GM23338 (cell line): ENCODE measurements around the gene FKBP1B. TPM values are rescaled to one million over a fixed set of nuclear protein-coding genes. Genes with fewer than 3 reads are reported as not detected.

Source experiments
- ATAC-seq: fragments of 200-7000 bp; cut with Tn5 transposase; 3 replicates; pipeline ENCODE4 v1.9.1; 2020
- DNase-seq: peaks from one replicate; pipeline ENCODE4 v3.0.0-alpha.2; 2015; ENCODE audit warnings: low spot score
- H2AFZ ChIP-seq: fragments of 200-600 bp; sonication (generic); 2 replicates; pipeline ENCODE4 v1.8.0; 2016; ENCODE audit warnings: antibody characterized with exemption, mild to moderate bottlenecking, moderate library complexity
- H3F3A ChIP-seq: fragments of 200-600 bp; sonication (generic); replicated peaks from 2 replicates; pipeline ENCODE4 v1.8.0; 2017; ENCODE audit warnings: antibody characterized with exemption, mixed run types, low read depth
- H3K27ac ChIP-seq: fragments of 200-600 bp; sonication (generic); 2 replicates; pipeline ENCODE4 v1.6.1; 2016; ENCODE audit warnings: low read depth
- H3K27me3 ChIP-seq: fragments of 200-600 bp; sonication (generic); 2 replicates; pipeline ENCODE4 v1.8.0; 2016; ENCODE audit warnings: mild to moderate bottlenecking, mixed run types, moderate library complexity; ENCODE audit not compliant: insufficient read depth
- H3K36me3 ChIP-seq: fragments of 200-600 bp; sonication (generic); 2 replicates; pipeline ENCODE4 v1.8.0; 2016; ENCODE audit warnings: mild to moderate bottlenecking; ENCODE audit not compliant: insufficient read depth
- H3K4me1 ChIP-seq: fragments of 200-600 bp; sonication (generic); 2 replicates; pipeline ENCODE4 v1.8.0; 2016; ENCODE audit warnings: mild to moderate bottlenecking, moderate library complexity; ENCODE audit not compliant: insufficient read depth
- H3K4me2 ChIP-seq: fragments of 200-600 bp; sonication (generic); 2 replicates; pipeline ENCODE4 v1.7.1; 2017; ENCODE audit warnings: mixed run types
- H3K4me3 ChIP-seq: fragments of 200-600 bp; sonication (generic); 2 replicates; pipeline ENCODE4 v1.6.1; 2016; ENCODE audit warnings: mixed run types
- H3K79me2 ChIP-seq: fragments of 200-600 bp; sonication (generic); replicated peaks from 2 replicates; pipeline ENCODE4 v1.8.0; 2017; ENCODE audit warnings: mild to moderate bottlenecking; ENCODE audit not compliant: insufficient read depth
- H3K9me2 ChIP-seq: fragments of 200-600 bp; sonication (generic); 2 replicates; pipeline ENCODE4 v1.8.0; 2017; ENCODE audit not compliant: insufficient read depth
- H4K20me1 ChIP-seq: fragments of 200-600 bp; sonication (generic); replicated peaks from 2 replicates; pipeline ENCODE4 v1.8.0; 2017; ENCODE audit warnings: mild to moderate bottlenecking; ENCODE audit not compliant: insufficient read depth
- H3K27ac Mint-ChIP-seq: 2 replicates; pipeline ENCODE4 v1.8.0; 2020; ENCODE audit warnings: inconsistent platforms, mild to moderate bottlenecking, moderate library complexity, mixed read lengths
- H3K27me3 Mint-ChIP-seq: 3 replicates; pipeline ENCODE4 v1.8.0; 2022; ENCODE audit warnings: low read depth, mild to moderate bottlenecking, moderate library complexity, mixed read lengths, inconsistent platforms; ENCODE audit not compliant: insufficient read depth, poor library complexity
- H3K36me3 Mint-ChIP-seq: 3 replicates; pipeline ENCODE4 v1.8.0; 2021; ENCODE audit warnings: low read depth, mild to moderate bottlenecking, inconsistent platforms, moderate library complexity, mixed read lengths
- H3K4me1 Mint-ChIP-seq: 3 replicates; pipeline ENCODE4 v1.8.0; 2020; ENCODE audit warnings: mild to moderate bottlenecking, inconsistent platforms, mixed read lengths
- H3K4me3 Mint-ChIP-seq: 3 replicates; pipeline ENCODE4 v1.8.0; 2021; ENCODE audit warnings: moderate library complexity, mild to moderate bottlenecking, inconsistent platforms, mixed read lengths
- H3K9me3 Mint-ChIP-seq: 3 replicates; pipeline ENCODE4 v1.8.0; 2020; ENCODE audit warnings: moderate library complexity, mild to moderate bottlenecking, inconsistent platforms, mixed read lengths
- CREB1 ChIP-seq: fragments of 250-450 bp; sonication (Bioruptor Pico); IDR thresholded peaks from 2 replicates; pipeline ENCODE4 v1.5.0; 2020; ENCODE audit warnings: low read depth, mild to moderate bottlenecking, moderate library complexity
- EZH2 ChIP-seq: fragments of 200-600 bp; sonication (generic); IDR thresholded peaks from one replicate; pipeline ENCODE4 v1.8.0; 2017; ENCODE audit warnings: antibody characterized with exemption, mild to moderate bottlenecking, low read depth; ENCODE audit not compliant: unreplicated experiment
- EZH2phosphoT487 ChIP-seq: fragments of 200-600 bp; sonication (generic); IDR thresholded peaks from one replicate; pipeline ENCODE4 v1.8.1; 2018; ENCODE audit warnings: antibody characterized with exemption; ENCODE audit not compliant: unreplicated experiment
- JUNB ChIP-seq: IDR thresholded peaks from one replicate; pipeline ENCODE4 v1.6.1; 2016; ENCODE audit warnings: antibody characterized with exemption; ENCODE audit not compliant: unreplicated experiment
- NANOG ChIP-seq: IDR thresholded peaks from 2 replicates; pipeline ENCODE4 v1.6.1; 2016; ENCODE audit warnings: antibody characterized with exemption, borderline replicate concordance
- POLR2AphosphoS5 ChIP-seq: IDR thresholded peaks from 2 replicates; pipeline ENCODE4 v1.6.1; 2016; ENCODE audit warnings: antibody characterized with exemption, low read depth
- STAT1 ChIP-seq: IDR thresholded peaks from one replicate; pipeline ENCODE4 v1.6.1; 2016; ENCODE audit warnings: antibody characterized with exemption; ENCODE audit not compliant: unreplicated experiment
- ZNF114 ChIP-seq: fragments of 250-450 bp; sonication (Bioruptor Pico); IDR thresholded peaks from 2 replicates; pipeline ENCODE4 v1.5.0; 2020; ENCODE audit warnings: mild to moderate bottlenecking, moderate library complexity
- ZNF331 ChIP-seq: fragments of 250-450 bp; sonication (Bioruptor Pico); IDR thresholded peaks from 2 replicates; pipeline ENCODE4 v1.5.0; 2020; ENCODE audit warnings: low read depth, mild to moderate bottlenecking, moderate library complexity
- polyA plus RNA-seq: library from polyadenylated mRNA; unstranded; fragments of >200 nt; fragmentation: Nextera tagmentation; extraction: Ambion mirVana; gene quantifications from 2 replicates; pipeline ENCODE4 v1.2.1, GENCODE V29; 2016
- total RNA-seq: library from RNA; depleted of rRNA; stranded (reverse); fragments of >200 nt; shearing (Covaris generic); gene quantifications from 2 replicates; pipeline ENCODE4 v1.2.3, GENCODE V29; 2014
- TF ChIP-seq, protein P1 (sequence below): IDR thresholded peaks from 2 replicates; pipeline ENCODE4 v1.6.1; 2016; ENCODE audit warnings: antibody characterized with exemption
- TF ChIP-seq, protein P2 (sequence below): IDR thresholded peaks from one replicate; pipeline ENCODE4 v1.6.1; 2018; ENCODE audit warnings: antibody characterized with exemption; ENCODE audit not compliant: unreplicated experiment
- TF ChIP-seq, protein P3 (sequence below), 2 experiments: fragments of 200-600 bp in 1 of 2; sonication (generic) in 1 of 2; conservative IDR thresholded peaks; 2 replicates each; pipeline versions ENCODE4 v1.5.1 to v1.6.1; 2016 to 2017; ENCODE audit warnings: antibody characterized with exemption in 2 of 2, low read depth in 2 of 2, mild to moderate bottlenecking in 2 of 2, moderate library complexity in 1 of 2
- TF ChIP-seq, protein P4 (sequence below): fragments of 250-450 bp; sonication (Bioruptor Pico); IDR thresholded peaks from 2 replicates; pipeline ENCODE4 v1.5.0; 2020; ENCODE audit warnings: mild to moderate bottlenecking, moderate library complexity

The FKBP1B gene
- total and polyA plus RNA-seq, 2 experiments from 2014 or later: 48.2 to 77.1 TPM

DNA sequence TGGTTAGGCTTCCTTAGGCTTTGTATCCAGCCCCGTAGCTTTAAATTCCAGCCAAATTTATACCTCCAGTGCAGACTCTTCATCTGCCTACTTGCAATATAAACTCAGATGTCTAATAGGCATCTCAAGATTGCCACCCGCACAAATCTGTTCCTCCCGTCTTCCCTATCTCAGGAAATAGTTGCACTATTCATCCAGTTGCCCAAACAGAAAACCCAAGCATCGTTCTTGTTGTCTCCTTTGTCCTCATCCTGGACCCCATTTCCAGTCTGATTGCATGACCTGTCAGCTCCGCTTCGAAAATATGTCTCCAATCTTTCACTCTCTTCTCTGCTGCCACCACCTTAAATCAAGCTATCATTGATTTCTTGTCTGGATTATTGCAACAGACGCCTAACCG is 2.3 kb downstream of the FKBP1B start:
- H3F3A ChIP-seq: peaks cover 17% of the 10 kb centered on the region; the same call in 1 of the 2 replicates
- no peak for DNase-seq
- TF ChIP-seq NANOG (no peak), EZH2 (no peak), EZH2phosphoT487 (no peak), JUNB (no peak), ZNF331 (CRISPR knock-in tag) (no peak), POLR2AphosphoS5 (no peak), CREB1 (CRISPR knock-in tag) (no peak), STAT1 (no peak), ZNF114 (no peak)
- TF ChIP-seq, protein P1, sequence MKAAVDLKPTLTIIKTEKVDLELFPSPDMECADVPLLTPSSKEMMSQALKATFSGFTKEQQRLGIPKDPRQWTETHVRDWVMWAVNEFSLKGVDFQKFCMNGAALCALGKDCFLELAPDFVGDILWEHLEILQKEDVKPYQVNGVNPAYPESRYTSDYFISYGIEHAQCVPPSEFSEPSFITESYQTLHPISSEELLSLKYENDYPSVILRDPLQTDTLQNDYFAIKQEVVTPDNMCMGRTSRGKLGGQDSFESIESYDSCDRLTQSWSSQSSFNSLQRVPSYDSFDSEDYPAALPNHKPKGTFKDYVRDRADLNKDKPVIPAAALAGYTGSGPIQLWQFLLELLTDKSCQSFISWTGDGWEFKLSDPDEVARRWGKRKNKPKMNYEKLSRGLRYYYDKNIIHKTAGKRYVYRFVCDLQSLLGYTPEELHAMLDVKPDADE: no peak
- TF ChIP-seq, protein P2, sequence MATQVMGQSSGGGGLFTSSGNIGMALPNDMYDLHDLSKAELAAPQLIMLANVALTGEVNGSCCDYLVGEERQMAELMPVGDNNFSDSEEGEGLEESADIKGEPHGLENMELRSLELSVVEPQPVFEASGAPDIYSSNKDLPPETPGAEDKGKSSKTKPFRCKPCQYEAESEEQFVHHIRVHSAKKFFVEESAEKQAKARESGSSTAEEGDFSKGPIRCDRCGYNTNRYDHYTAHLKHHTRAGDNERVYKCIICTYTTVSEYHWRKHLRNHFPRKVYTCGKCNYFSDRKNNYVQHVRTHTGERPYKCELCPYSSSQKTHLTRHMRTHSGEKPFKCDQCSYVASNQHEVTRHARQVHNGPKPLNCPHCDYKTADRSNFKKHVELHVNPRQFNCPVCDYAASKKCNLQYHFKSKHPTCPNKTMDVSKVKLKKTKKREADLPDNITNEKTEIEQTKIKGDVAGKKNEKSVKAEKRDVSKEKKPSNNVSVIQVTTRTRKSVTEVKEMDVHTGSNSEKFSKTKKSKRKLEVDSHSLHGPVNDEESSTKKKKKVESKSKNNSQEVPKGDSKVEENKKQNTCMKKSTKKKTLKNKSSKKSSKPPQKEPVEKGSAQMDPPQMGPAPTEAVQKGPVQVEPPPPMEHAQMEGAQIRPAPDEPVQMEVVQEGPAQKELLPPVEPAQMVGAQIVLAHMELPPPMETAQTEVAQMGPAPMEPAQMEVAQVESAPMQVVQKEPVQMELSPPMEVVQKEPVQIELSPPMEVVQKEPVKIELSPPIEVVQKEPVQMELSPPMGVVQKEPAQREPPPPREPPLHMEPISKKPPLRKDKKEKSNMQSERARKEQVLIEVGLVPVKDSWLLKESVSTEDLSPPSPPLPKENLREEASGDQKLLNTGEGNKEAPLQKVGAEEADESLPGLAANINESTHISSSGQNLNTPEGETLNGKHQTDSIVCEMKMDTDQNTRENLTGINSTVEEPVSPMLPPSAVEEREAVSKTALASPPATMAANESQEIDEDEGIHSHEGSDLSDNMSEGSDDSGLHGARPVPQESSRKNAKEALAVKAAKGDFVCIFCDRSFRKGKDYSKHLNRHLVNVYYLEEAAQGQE: no peak
- TF ChIP-seq, protein P3, sequence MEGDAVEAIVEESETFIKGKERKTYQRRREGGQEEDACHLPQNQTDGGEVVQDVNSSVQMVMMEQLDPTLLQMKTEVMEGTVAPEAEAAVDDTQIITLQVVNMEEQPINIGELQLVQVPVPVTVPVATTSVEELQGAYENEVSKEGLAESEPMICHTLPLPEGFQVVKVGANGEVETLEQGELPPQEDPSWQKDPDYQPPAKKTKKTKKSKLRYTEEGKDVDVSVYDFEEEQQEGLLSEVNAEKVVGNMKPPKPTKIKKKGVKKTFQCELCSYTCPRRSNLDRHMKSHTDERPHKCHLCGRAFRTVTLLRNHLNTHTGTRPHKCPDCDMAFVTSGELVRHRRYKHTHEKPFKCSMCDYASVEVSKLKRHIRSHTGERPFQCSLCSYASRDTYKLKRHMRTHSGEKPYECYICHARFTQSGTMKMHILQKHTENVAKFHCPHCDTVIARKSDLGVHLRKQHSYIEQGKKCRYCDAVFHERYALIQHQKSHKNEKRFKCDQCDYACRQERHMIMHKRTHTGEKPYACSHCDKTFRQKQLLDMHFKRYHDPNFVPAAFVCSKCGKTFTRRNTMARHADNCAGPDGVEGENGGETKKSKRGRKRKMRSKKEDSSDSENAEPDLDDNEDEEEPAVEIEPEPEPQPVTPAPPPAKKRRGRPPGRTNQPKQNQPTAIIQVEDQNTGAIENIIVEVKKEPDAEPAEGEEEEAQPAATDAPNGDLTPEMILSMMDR (conservative IDR thresholded peaks at IDR 0.05; ENCODE audit: low read depth in 2 of 2): no peak
- TF ChIP-seq, protein P4, sequence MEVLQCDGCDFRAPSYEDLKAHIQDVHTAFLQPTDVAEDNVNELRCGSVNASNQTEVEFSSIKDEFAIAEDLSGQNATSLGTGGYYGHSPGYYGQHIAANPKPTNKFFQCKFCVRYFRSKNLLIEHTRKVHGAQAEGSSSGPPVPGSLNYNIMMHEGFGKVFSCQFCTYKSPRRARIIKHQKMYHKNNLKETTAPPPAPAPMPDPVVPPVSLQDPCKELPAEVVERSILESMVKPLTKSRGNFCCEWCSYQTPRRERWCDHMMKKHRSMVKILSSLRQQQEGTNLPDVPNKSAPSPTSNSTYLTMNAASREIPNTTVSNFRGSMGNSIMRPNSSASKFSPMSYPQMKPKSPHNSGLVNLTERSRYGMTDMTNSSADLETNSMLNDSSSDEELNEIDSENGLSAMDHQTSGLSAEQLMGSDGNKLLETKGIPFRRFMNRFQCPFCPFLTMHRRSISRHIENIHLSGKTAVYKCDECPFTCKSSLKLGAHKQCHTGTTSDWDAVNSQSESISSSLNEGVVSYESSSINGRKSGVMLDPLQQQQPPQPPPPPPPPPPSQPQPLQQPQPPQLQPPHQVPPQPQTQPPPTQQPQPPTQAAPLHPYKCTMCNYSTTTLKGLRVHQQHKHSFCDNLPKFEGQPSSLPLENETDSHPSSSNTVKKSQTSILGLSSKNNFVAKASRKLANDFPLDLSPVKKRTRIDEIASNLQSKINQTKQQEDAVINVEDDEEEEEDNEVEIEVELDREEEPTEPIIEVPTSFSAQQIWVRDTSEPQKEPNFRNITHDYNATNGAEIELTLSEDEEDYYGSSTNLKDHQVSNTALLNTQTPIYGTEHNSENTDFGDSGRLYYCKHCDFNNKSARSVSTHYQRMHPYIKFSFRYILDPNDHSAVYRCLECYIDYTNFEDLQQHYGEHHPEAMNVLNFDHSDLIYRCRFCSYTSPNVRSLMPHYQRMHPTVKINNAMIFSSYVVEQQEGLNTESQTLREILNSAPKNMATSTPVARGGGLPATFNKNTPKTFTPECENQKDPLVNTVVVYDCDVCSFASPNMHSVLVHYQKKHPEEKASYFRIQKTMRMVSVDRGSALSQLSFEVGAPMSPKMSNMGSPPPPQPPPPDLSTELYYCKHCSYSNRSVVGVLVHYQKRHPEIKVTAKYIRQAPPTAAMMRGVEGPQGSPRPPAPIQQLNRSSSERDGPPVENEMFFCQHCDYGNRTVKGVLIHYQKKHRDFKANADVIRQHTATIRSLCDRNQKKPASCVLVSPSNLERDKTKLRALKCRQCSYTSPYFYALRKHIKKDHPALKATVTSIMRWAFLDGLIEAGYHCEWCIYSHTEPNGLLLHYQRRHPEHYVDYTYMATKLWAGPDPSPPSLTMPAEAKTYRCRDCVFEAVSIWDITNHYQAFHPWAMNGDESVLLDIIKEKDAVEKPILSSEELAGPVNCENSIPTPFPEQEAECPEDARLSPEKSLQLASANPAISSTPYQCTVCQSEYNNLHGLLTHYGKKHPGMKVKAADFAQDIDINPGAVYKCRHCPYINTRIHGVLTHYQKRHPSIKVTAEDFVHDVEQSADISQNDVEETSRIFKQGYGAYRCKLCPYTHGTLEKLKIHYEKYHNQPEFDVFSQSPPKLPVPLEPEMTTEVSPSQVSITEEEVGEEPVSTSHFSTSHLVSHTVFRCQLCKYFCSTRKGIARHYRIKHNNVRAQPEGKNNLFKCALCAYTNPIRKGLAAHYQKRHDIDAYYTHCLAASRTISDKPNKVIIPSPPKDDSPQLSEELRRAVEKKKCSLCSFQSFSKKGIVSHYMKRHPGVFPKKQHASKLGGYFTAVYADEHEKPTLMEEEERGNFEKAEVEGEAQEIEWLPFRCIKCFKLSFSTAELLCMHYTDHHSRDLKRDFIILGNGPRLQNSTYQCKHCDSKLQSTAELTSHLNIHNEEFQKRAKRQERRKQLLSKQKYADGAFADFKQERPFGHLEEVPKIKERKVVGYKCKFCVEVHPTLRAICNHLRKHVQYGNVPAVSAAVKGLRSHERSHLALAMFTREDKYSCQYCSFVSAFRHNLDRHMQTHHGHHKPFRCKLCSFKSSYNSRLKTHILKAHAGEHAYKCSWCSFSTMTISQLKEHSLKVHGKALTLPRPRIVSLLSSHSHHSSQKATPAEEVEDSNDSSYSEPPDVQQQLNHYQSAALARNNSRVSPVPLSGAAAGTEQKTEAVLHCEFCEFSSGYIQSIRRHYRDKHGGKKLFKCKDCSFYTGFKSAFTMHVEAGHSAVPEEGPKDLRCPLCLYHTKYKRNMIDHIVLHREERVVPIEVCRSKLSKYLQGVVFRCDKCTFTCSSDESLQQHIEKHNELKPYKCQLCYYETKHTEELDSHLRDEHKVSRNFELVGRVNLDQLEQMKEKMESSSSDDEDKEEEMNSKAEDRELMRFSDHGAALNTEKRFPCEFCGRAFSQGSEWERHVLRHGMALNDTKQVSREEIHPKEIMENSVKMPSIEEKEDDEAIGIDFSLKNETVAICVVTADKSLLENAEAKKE: no peak
- Mint-ChIP-seq H3K27me3 (peaks cover 9% of the 10 kb centered on the region), H3K4me1 (peaks cover 9% of the 10 kb centered on the region), H3K9me3 (no peaks in the 10 kb centered on the region), H3K27ac (no peak overlapping the region), H3K36me3 (peaks cover 6% of the 10 kb centered on the region), H3K4me3 (no peak overlapping the region)
- H3K9me2 ChIP-seq: no peaks in the 10 kb centered on the region
- no peak overlapping the region for H3K4me3 ChIP-seq
- no peak overlapping the region for H3K27ac ChIP-seq
- peaks cover 18% of the 10 kb centered on the region for H3K4me1 ChIP-seq
- no peaks in the 10 kb centered on the region for H3K27me3 ChIP-seq
- ATAC-seq: no peak
- peaks cover 18% of the 10 kb centered on the region for H3K79me2 ChIP-seq
- H3K4me2 ChIP-seq: no peak overlapping the region
- H2AFZ ChIP-seq: no peak overlapping the region
- no peaks in the 10 kb centered on the region; the same call in 1 of the 2 replicates for H3K36me3 ChIP-seq
- no peaks in the 10 kb centered on the region; the same call in 1 of the 2 replicates for H4K20me1 ChIP-seq
